Peyer's patch (tissue), 4 donors: Measurements from ENCODE around the gene AGBL4. TPM values are rescaled to one million over a fixed set of nuclear protein-coding genes. Genes with fewer than 3 reads are reported as not detected.

ENCODE experiments used
- DNase-seq, 3 donors: peaks; one replicate each; pipeline ENCODE4 v3.0.0-alpha.2; 2017 to 2019
- H3K27ac ChIP-seq, 4 donors: fragments of 200-600 bp; sonication (generic); one replicate each; pipeline ENCODE4 v1.5.1; 2016 to 2019
- H3K27me3 ChIP-seq, 2 donors: fragments of 200-600 bp; sonication (generic); one replicate each; pipeline ENCODE4 v1.5.1; 2019
- H3K36me3 ChIP-seq, 3 donors: fragments of 200-600 bp; sonication (generic); one replicate each; pipeline ENCODE4 v1.5.1; 2016 to 2019
- H3K4me1 ChIP-seq, 4 donors: fragments of 200-600 bp; sonication (generic); one replicate each; pipeline ENCODE4 v1.5.1; 2016 to 2019
- H3K4me3 ChIP-seq, 4 donors: fragments of 200-600 bp; sonication (generic); 1 replicate in 3 of 4; 2 replicates in 1 of 4; pipeline ENCODE4 v1.5.1; 2016 to 2019; ENCODE audit warnings: mild to moderate bottlenecking in 1 of 4
- H3K9me3 ChIP-seq, 4 donors: fragments of 200-600 bp; sonication (generic); one replicate each; pipeline ENCODE4 v1.5.1; 2016 to 2019; ENCODE audit warnings: mild to moderate bottlenecking in 1 of 4
- CTCF ChIP-seq, 6 experiments: fragments of 450-650 bp in 4 of 6; fragments of 200-600 bp in 2 of 6; sonication (generic) in 1 of 6; IDR thresholded peaks; one replicate each; pipeline ENCODE4 v1.5.1; 2017 to 2019; ENCODE audit warnings: antibody characterized with exemption in 6 of 6, mild to moderate bottlenecking in 3 of 6, moderate library complexity in 1 of 6
- POLR2A ChIP-seq, 2 donors: fragments of 450-650 bp; IDR thresholded peaks; one replicate each; pipeline ENCODE4 v1.5.1; 2017; ENCODE audit warnings: antibody characterized with exemption in 2 of 2, mild to moderate bottlenecking in 2 of 2, moderate library complexity in 2 of 2
- total RNA-seq, 4 donors: library from RNA; depleted of rRNA; stranded (reverse); fragments of >200 nt; gene quantifications; one replicate each; pipeline ENCODE4 v1.1.0, GENCODE V29; 2016

The AGBL4 gene
- total RNA-seq, 4 donors from 2014 or later: 2.5 TPM; not detected in 3

GRCh38 chr1:49906365-49906764, 117.4 kb downstream of the AGBL4 start:
- H3K36me3 ChIP-seq: no peaks in the 10 kb centered on the region
- H3K27ac ChIP-seq: no peak overlapping the region
- H3K9me3 ChIP-seq: no peaks in the 10 kb centered on the region
- no peak for DNase-seq
- no peaks in the 10 kb centered on the region for H3K4me1 ChIP-seq
- H3K4me3 ChIP-seq: no peak overlapping the region
- no peaks in the 10 kb centered on the region for H3K27me3 ChIP-seq
- TF ChIP-seq POLR2A (IDR thresholded peaks at IDR 0.05) (no peak), CTCF (IDR thresholded peaks at IDR 0.05) (no peak)

- Histone ChIP-seq H3K9me3 (no peaks in the 10 kb centered on the region), H3K27ac (no peak overlapping the region), H3K36me3 (no peaks in the 10 kb centered on the region), H3K27me3 (no peaks in the 10 kb centered on the region), H3K4me1 (no peaks in the 10 kb centered on the region), H3K4me3 (no peak overlapping the region)
- TF ChIP-seq POLR2A (IDR thresholded peaks at IDR 0.05): no peak
- no peak for DNase-seq
Measured at GRCh38 chr1:49864581-49864980, 159.2 kb downstream of the AGBL4 start.

- TF ChIP-seq CTCF (IDR thresholded peaks at IDR 0.05) (no peak), POLR2A (IDR thresholded peaks at IDR 0.05) (no peak)
- DNase-seq: no peak
Measured at GRCh38 chr1:49854741-49855140, 169.0 kb downstream of the AGBL4 start.

GRCh38 chr1:49842596-49842995, 181.2 kb downstream of the AGBL4 start:
- H3K4me3 ChIP-seq: no peak overlapping the region
- no peak for DNase-seq
- H3K36me3 ChIP-seq: no peaks in the 10 kb centered on the region
- TF ChIP-seq POLR2A (IDR thresholded peaks at IDR 0.05): no peak
- TF ChIP-seq CTCF (IDR thresholded peaks at IDR 0.05): no peak
- peaks cover 0 to 18% (median 7%) of the 10 kb centered on the region in 4 donors for H3K9me3 ChIP-seq
- no peaks in the 10 kb centered on the region for H3K4me1 ChIP-seq
- H3K27ac ChIP-seq: no peak overlapping the region
- H3K27me3 ChIP-seq: no peaks in the 10 kb centered on the region

More at GRCh38 chr1:49854741-49855140, 169.0 kb downstream of the AGBL4 start:
- Histone ChIP-seq H3K27ac (no peak overlapping the region), H3K27me3 (no peaks in the 10 kb centered on the region), H3K9me3 (no peaks in the 10 kb centered on the region), H3K4me1 (no peaks in the 10 kb centered on the region), H3K4me3 (no peak overlapping the region), H3K36me3 (no peaks in the 10 kb centered on the region)

GRCh38 chr1:49841767-49842166, 182.0 kb downstream of the AGBL4 start:
- H3K4me3 ChIP-seq: no peak overlapping the region
- H3K36me3 ChIP-seq: no peaks in the 10 kb centered on the region
- no peak for DNase-seq
- TF ChIP-seq POLR2A (IDR thresholded peaks at IDR 0.05) (no peak), CTCF (IDR thresholded peaks at IDR 0.05) (no peak)
- H3K27me3 ChIP-seq: no peaks in the 10 kb centered on the region
- no peak overlapping the region for H3K27ac ChIP-seq
- H3K9me3 ChIP-seq: peaks cover 0 to 18% (median 7%) of the 10 kb centered on the region in 4 donors
- no peaks in the 10 kb centered on the region for H3K4me1 ChIP-seq

GRCh38 chr1:49824261-49824660, 199.5 kb downstream of the AGBL4 start:
- Histone ChIP-seq H3K4me1 (no peaks in the 10 kb centered on the region), H3K27ac (no peak overlapping the region), H3K9me3 (no peaks in the 10 kb centered on the region), H3K36me3 (no peaks in the 10 kb centered on the region), H3K4me3 (no peak overlapping the region), H3K27me3 (no peaks in the 10 kb centered on the region)
- TF ChIP-seq CTCF (IDR thresholded peaks at IDR 0.05): no peak
- TF ChIP-seq POLR2A (IDR thresholded peaks at IDR 0.05): no peak
- DNase-seq: no peak
